Epithelial cell of esophagus (primary cell): ENCODE data around the gene PBX1.

Experiments used
- DNase-seq: peaks from one replicate; pipeline ENCODE4 v3.0.0; 2010; ENCODE audit warnings: low read depth
- H3K4me3 ChIP-seq: 2 replicates; pipeline ENCODE4 v1.5.1; 2011; ENCODE audit warnings: mild to moderate bottlenecking, low read length, control low read depth
- CTCF ChIP-seq: IDR thresholded peaks from 2 replicates; pipeline ENCODE4 v1.5.1; 2011; ENCODE audit warnings: low read depth, mild to moderate bottlenecking, low read length, control low read depth, inconsistent platforms; ENCODE audit not compliant: insufficient read depth; ENCODE audit errors: missing control alignments

Gene PBX1

GRCh38 chr1:164736137-164736536, 177.2 kb downstream of the PBX1 start:
- H3K4me3 ChIP-seq: no peak overlapping the region
- DNase-seq: no peak
- TF ChIP-seq CTCF: no peak

- no peak overlapping the region for H3K4me3 ChIP-seq
- TF ChIP-seq CTCF: no peak
- no peak for DNase-seq
Observed at GRCh38 chr1:164739189-164739588, 180.2 kb downstream of the PBX1 start.

- DNase-seq: no peak
Observed at GRCh38 chr1:164740000-164740526, 181.1 kb downstream of the PBX1 start.

GRCh38 chr1:164742745-164743144, 183.8 kb downstream of the PBX1 start:
- no peak for TF ChIP-seq CTCF
- H3K4me3 ChIP-seq: no peak overlapping the region
- DNase-seq: no peak

More at GRCh38 chr1:164740000-164740526, 181.1 kb downstream of the PBX1 start:
- TF ChIP-seq CTCF: no peak
- H3K4me3 ChIP-seq: no peak overlapping the region

GRCh38 chr1:164743976-164744375, 185.0 kb downstream of the PBX1 start:
- no peak for TF ChIP-seq CTCF
- H3K4me3 ChIP-seq: no peak overlapping the region
- DNase-seq: no peak

- DNase-seq: no peak
- no peak overlapping the region for H3K4me3 ChIP-seq
- no peak for TF ChIP-seq CTCF
Observed at GRCh38 chr1:164745736-164746135, 186.8 kb downstream of the PBX1 start.

GRCh38 chr1:164746632-164747031, 187.6 kb downstream of the PBX1 start:
- DNase-seq: no peak
- TF ChIP-seq CTCF: no peak

More at GRCh38 chr1:164746632-164747031, 187.6 kb downstream of the PBX1 start:
- H3K4me3 ChIP-seq: no peak overlapping the region
